ENCODE results near the gene TCF15.

The TCF15 gene

GRCh38 chr20:611047-611842, 1.1 kb upstream of the TCF15 start:
- DNase-seq (ENCODE audit: low spot score): no peak

GRCh38 chr20:609371-609964, 641 bp downstream of the TCF15 start:
- no peak for DNase-seq (ENCODE audit: low spot score)

- no peak for DNase-seq (ENCODE audit: low spot score)
These were observed 1.1 kb downstream of the TCF15 start for GRCh38 chr20:608970-609369.

- no peak for DNase-seq (ENCODE audit: low spot score)
These were observed 2.6 kb downstream of the TCF15 start for GRCh38 chr20:607476-607875.

GRCh38 chr20:605237-605636, 4.9 kb downstream of the TCF15 start:
- DNase-seq (ENCODE audit: low spot score): no peak

GRCh38 chr20:603116-603640, 6.9 kb downstream of the TCF15 start:
- DNase-seq (ENCODE audit: low spot score): no peak

GRCh38 chr20:602111-602970, 7.8 kb downstream of the TCF15 start:
- DNase-seq (ENCODE audit: low spot score): no peak

GRCh38 chr20:600736-601135, 9.4 kb downstream of the TCF15 start:
- DNase-seq (ENCODE audit: low spot score): no peak

GRCh38 chr20:600141-600540, 10.0 kb downstream of the TCF15 start:
- DNase-seq (ENCODE audit: low spot score): no peak

GRCh38 chr20:598133-598850, 11.8 kb downstream of the TCF15 start:
- DNase-seq (ENCODE audit: low spot score): no peak

GRCh38 chr20:597560-597959, 12.5 kb downstream of the TCF15 start:
- no peak for DNase-seq (ENCODE audit: low spot score)

GRCh38 chr20:595330-596308, 14.5 kb downstream of the TCF15 start:
- DNase-seq (ENCODE audit: low spot score): no peak

- DNase-seq (ENCODE audit: low spot score): no peak
These were observed 17.6 kb downstream of the TCF15 start for GRCh38 chr20:592506-592905.

- DNase-seq (ENCODE audit: low spot score): no peak
These were observed 18.2 kb downstream of the TCF15 start for GRCh38 chr20:591941-592340.

- no peak for DNase-seq (ENCODE audit: low spot score)
These were observed 21.0 kb downstream of the TCF15 start for GRCh38 chr20:588932-589672.

GRCh38 chr20:588476-588875, 21.6 kb downstream of the TCF15 start:
- no peak for DNase-seq (ENCODE audit: low spot score)

GRCh38 chr20:584971-585301, 25.2 kb downstream of the TCF15 start:
- no peak for DNase-seq (ENCODE audit: low spot score)

GRCh38 chr20:584161-584970, 25.7 kb downstream of the TCF15 start:
- DNase-seq (ENCODE audit: low spot score): no peak

GRCh38 chr20:582204-582603, 27.9 kb downstream of the TCF15 start:
- no peak for DNase-seq (ENCODE audit: low spot score)
